Measurements from ENCODE around the gene MACROD2.
"Not testable (repeated sequence)": the region's sequence is repeated elsewhere in the genome, so short reads cannot be mapped to it uniquely, and the experiment has no call there.

MACROD2 gene

DNA sequence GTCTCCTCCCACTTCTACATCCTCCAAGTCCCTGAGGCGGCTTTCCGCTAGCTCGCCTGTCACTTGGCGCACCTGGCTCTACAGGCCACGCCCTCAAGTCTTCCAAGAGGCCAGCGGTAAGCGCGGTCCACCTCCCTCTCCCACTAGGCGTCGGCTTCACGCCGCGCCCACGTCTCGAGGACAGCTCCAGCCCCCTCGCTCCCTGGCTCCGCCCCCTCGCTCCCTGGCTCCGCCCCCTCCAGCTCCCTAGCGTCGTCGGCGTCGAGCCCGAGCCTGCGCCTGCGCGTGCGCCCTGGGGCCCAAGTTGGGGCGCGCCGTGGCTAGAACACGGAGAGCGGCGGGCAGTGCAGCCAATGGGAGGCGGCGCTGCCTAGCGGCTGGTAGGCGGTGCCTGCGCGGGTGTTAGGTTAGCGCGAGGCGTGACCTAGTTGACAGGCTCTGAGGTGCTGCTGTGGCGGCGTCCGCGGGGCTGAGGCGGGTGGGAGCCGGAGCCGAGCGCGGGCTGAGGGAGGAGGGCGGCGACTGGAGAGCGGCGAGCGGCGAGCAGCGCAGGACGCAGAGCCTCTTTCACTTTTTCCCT is at the start of gene MACROD2:
TSS of gene MACROD2 (plus strand) at position 431 of the 580 bp plus-strand sequence.
- peak; percentile 53 for DNase-seq (ENCODE audit: low read depth)

DNA sequence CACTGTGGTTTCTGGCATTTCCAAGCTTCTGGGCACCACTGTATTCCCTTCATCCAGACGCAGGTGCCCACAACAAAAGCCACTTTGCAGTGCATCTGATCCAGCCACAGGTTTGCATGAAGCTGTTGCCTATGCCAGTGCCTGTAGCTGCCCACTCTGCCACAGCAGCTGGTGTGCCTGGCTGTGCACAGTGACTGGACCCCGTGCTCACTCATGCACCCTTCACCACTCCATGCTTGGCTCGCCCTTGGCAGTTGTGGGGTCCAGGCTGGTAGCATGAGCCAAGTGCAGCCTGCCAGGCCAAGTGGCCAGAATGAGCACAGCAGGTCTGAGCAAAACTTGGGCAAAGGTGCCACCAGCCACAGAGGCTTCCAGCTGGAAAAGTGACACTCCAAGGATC is 47.6 kb upstream of the MACROD2 start:
- no peak for DNase-seq (ENCODE audit: low read depth)

DNA sequence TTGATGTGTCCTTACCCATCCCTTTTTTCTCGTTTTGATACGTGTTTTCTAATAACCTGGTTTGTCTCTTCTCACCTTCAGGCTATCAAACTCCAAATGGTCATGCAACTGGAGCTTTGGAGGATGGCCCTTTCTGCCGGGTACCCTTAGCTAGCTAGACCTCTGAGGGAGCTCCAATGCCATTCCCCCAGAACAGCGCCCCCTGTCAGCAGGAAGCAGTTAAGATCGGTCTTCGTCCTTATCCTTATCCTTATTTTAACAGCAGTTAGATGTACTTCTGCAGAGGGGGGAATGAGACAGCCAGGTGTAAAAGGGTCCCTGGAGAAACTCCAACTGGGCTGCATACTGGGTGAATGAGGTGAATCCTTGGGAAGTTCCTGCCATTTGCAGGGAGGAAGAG is 42.1 kb upstream of the MACROD2 start:
- DNase-seq (ENCODE audit: low read depth), result no peak

DNA sequence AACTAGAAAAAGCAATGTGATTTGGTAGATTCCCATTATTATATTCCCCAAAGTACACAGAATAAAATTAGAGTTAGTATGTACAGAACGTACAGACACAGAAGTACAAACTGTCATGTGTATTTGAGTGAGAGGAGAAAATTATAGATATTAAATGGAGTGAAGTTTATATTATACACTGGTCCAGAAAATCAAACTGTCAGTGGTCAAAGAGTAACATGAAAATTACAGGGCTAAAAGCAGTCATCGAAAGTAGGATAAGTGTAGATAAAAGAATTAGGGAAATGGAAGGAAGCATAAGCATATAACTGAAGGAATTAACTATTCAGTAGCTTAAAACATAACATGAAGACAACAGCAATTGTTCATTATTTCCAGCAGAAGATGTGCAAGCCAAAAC is 35.2 kb upstream of the MACROD2 start:
- DNase-seq (ENCODE audit: low read depth), result no peak

DNA sequence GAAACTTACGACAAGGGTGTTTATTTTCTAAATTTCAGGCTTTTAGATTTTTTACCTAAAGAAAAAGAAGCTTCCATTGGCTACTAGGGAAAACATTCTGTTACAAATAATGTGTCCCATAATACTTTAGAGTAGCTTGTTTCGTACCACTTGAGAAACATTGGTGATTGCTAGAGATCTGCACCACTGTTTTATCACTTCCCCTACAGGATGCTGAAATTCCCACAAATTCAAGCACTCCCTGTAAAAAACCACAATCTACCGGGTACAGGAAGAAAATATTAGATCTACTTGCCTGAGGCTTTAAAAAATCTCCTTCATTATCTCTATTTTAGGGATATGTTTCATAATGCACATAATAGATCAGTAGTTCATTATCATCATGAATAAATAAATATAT is 34.8 kb upstream of the MACROD2 start:
- no peak for DNase-seq (ENCODE audit: low read depth)

DNA sequence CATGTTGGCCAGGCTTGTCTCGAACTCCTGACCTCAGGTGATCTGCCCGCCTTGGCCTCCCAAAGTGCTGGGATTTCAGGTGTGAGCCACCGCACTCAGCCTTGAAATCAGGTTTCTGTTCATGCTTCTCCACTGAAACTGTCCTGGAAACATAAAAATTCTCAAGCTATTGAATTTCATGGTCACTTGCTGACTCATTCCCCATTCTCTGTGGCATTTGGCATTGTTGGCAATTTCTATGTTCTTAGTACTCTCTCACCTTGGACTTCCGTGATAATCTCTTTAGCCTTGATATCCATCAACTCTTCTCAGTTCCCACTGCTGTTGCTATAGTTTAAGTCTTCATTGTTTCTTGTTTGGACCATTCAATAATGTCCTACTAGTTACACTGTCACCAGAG is 11.1 kb upstream of the MACROD2 start:
- no peak for DNase-seq (ENCODE audit: low read depth)

DNA sequence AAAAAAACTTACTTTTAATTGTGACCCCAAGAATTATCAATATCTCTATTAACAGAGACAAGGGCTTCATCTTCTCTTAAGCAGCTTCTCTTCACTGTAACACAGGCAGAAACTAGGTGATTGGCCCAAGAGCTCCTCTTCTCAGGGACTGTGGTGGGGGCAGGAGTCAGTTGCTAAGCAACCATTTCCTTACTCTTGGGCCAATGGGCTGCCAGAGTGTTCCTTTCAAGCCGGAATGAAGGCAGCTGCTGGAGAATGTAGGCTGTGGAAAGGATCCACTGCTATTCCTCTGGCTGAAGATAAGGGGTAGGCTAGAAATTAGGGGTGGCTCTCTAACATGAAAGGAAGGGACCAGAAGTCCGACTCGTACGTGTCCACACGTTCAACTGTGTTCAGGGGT is 4.9 kb upstream of the MACROD2 start, which contains the start of gene SEL1L2:
TSS of gene SEL1L2 (minus strand) at position 150 of the 400 bp plus-strand sequence. CDS start at position 70, 80 bp downstream.
- no peak for DNase-seq (ENCODE audit: low read depth)

DNA sequence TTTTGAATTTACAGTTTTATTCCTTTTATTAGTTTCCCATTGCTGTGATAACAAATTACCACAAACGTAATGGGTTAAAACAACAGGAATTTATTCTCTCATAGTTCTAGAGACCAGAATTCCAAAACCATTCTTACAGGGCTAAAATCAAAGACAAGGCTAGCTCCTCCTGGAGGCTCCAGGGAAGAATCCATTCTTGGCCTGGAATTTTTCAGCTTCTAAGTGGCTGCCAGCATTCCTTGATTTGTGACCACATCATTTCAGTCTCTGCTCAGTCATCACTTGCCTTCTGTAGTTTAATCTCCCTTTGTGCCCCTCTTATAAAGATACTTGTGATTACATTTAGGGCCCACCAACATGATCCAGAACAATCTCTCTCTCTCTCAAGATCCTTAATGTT is 4.0 kb upstream of the MACROD2 start:
- no peak for DNase-seq (ENCODE audit: low read depth)

DNA sequence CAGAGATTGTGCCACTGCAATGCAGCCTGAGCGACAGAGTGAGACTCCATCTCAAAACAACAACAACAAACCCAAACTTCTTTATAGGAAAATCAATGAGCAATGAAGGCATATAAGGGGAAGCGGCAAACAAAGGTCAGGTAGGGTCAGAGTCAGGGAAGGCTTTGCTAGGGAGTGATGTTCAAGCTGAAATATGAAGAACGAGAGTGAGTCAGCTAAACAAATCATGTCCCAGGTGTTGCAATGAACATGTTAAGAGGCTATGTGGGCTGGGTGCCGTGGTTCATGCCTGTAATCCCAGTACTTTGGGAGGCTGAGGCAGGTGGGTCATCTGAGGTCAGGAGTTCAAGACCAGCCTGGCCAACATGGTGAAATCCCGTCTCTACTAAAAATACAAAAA is 3.4 kb upstream of the MACROD2 start:
- DNase-seq (ENCODE audit: low read depth), result not testable (repeated sequence)

DNA sequence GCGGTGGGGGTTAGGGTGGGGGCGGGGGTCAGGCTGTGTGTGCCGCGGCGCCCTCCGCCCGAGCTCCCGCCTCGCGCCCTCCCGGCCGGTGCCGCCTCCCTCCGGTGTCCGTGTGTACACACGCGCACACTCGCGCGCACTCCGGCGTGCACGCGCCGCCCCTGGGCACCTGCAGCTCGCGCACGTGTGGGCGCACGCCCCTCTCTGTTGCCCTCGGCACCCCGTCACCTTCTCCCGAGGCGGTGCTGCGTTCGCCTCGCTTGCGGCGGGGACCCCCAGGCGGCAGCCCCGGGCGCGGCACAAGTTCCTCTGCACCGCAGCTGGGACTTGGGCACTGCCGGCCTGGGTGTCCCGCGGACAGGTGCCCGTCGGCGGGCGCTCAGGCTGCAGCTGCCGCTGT is 525 bp downstream of the MACROD2 start:
- DNase-seq (ENCODE audit: low read depth), result peak; percentile 2

DNA sequence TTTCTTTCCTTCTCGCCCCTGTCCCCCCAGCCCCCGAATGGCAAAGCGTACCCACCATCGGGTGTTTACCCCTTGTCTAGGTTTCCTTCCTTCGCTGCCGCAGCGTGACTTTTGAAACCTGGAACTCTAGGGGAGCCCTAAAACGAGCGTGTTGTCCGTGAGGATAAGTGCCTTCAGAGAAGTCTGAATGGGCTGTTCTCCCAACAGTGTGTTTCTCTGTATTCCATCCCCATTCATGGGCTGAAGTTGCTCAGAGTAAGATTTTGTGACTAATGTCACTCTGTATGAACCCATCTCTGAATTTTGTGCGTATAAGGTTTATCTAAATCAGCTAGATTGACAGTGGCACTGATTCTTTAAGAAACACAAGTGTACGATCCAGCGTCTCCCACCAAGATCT is 949 bp downstream of the MACROD2 start:
- DNase-seq (ENCODE audit: low read depth), result no peak

DNA sequence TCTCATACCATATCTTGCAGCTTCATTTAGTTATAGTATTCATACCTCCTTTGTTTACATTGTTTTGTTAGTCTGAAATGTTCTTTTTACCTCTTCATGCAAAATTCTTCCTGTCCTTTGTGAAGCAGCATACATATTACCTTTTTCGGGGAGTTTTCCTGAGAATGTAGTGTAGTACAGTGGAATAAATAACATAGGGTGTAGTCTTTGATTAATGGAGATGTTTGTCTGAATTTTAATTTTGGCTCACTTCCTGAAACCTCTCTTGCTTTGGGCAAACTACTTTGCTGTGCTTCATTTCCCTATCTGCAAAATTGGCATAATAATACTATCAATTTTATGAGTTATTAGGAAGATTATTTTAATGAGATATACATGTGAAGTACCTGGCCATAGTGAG is 5.6 kb downstream of the MACROD2 start:
- DNase-seq (ENCODE audit: low read depth), result no peak

DNA sequence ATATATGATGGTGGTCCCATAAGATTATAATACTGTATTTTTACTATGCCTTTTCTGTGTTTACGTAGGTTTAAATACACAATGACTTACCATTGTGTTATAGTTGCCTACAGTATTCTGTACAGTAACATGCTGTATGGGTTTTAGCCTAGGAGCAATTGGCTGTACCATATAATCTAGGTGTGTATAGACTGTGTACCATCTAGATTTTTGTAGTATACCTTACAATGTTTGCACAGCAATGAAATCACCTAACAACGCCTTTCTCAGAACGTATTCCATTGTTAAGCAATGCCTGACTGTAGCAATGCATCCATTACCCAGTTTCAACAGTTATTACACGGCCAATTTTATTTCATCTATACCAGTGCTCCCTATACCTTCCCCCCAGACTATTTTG is 10.7 kb downstream of the MACROD2 start:
- no peak for DNase-seq (ENCODE audit: low read depth)

DNA sequence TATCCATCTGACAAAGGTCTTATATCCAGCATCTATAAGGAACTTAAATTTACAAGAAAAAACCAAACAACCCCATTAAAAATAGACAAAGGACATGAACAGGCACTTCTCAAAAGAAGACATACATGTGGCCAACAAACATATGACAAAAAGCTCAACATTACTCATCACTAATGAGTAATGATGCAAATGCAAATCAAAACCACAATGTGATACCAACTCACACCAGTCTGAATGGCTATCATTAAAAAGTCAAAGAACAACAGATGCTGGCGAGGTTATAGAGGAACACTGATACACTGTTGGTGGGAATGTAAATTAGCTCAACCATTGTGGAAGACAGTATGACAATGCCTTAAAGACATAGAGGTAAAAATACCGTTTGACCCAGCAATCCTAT is 13.9 kb downstream of the MACROD2 start:
- DNase-seq (ENCODE audit: low read depth), result no peak

DNA sequence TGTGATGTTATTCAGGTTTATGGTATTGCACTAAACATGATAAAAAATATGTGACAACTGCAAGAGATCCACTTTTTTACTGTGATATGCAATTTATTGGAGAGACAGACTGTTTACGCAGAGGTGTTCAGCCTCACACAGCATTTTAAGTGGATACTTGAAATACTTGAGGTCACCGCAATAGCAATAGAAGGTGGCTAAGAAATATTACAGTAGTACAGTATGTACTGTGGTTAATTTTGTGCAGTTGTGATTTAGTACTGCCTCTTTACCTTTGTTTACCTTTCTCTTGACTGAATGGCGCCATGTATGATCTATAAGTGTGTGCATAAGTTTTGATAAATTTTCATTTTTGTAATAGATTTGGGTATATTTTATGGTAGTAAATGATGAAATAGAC is 17.4 kb downstream of the MACROD2 start:
- DNase-seq (ENCODE audit: low read depth), result no peak

DNA sequence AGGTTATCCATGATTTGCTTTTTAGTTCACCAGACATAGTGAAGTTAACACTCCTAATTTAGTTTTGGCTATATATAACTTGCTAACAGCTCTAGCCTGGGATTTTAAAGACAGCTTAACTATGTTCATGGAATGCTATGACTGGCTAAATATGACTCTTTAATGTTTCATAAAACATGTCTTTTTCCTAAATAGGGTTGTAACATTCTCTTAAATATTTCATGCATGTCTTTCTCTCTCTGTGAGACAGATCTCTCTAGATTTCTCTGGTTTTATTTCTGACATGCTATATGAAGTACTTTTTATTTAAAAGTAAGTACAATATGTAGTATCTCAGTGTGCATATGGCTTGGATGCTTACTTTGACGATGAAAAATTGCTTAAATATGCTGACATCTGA is 35.7 kb downstream of the MACROD2 start:
- DNase-seq (ENCODE audit: low read depth), result no peak

DNA sequence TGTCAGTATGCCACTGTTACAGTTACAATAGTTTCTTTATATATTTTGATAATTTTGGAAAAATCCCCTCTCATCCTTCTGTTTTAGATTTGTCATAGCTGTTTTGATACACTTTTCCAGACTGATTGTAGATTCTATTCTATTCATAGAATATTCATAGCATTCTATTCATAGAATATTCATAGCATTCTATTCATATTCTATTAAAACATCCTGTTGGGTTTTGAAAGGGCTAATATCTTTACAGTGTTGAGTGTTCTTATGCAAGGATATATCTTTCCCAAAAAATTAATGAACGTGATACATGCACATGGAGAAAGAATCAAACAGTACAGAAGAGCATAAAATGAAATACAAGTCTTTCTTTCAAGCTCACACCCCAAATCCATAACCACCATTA is 38.0 kb downstream of the MACROD2 start:
- DNase-seq (ENCODE audit: low read depth), result no peak

DNA sequence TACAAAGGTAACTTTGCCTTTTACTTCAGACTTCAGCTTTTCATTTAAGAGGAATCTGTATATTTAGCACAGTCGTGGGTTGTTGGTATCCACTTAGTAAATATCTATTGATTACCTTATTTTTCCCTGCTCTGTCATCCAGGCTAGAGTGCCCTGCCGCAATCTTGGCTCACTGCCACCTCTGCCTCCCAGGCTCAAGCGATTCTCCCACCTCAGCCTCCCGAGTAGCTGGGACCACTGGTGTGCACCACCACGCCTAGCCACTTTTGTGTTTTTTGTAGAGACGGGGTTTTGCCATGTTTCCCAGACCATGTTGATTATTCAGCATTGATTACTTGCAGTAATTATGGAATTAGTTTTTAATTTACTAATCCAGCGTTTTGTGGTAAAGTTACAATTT is 41.3 kb downstream of the MACROD2 start:
- DNase-seq (ENCODE audit: low read depth), result no peak

DNA sequence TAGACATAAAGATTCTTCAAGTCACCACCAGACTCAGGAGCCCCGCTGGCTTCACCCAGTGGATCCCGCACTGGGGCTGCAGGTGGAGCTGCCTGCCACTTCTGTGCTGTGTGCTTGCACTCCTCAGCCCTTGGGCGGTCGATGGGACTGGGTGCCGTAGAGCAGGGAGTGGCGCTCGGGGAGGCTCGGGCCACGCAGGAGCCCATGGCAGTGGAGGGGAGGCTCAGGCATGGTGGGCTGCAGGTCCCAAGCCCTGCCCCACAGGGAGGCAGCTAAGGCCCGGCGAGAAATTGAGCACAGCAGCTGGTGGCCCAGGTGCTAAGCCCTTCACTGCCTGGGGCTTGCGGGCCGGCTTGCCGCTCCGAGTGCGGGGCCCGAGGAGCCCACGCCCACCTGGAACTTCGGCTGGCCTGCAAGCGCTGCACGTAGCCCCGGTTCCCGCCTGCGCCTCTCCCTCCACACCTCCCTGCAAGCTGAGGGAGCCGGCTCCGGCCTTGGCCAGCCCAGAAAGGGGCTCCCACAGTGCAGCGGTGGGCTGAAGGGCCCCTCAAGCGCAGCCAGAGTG is 49.5 kb downstream of the MACROD2 start:
- DNase-seq (ENCODE audit: low read depth), result not testable (repeated sequence)

DNA sequence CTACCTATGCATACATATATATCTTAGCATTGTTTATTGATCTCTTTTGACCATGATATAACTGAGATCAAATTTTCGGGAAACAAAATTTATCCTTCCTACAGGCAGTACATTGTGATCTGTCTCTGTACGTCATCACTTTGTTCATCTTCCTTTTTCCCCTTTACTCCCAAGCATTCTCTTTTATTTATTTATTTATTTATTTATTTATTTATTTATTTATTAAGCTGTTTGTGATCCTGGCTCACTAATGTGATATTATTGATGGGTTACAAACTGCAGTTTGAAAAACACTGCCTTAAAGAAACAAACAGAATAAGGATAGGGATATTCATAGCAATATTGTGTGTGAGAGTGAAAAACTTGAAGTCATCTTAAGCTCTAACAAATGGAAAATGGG is 51.2 kb downstream of the MACROD2 start:
- no peak for DNase-seq (ENCODE audit: low read depth)

DNA sequence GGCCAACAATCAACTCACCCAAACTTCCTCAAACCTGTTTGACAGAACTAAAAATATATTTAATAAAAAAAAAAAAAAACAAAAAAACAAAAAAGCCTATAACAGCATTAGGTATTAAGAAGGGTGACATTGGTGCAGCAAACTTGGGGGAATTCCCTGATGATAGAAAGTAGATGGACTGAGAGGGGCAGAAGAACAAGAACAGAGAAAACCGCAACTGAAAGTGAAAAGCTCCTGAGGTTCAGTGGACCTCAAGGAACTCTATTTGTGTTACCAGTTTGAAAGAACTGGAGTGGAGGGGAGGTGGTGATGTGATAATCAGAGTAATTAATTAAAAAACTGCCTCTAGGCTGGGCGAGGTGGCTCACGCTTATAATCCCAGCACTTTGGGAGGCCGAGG is 53.8 kb downstream of the MACROD2 start:
- DNase-seq (ENCODE audit: low read depth), result no peak

DNA sequence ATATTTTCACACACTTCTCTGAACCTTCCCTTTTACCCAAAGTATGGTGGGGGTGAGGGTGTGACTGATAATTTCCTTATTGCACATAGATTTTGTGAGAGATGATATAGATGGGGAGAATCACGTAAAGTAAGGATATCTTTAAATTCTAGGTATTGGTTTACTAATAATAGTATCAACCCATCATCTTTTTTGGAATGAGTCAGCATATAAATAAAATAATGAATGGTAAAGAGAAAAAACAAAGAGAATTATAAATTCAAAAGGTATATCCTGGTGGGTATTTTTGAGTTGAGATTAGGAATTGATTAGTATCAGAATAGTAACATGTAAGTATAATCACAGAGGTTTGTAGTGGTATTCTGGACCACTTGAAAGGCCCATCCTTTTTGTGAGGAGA is 56.1 kb downstream of the MACROD2 start:
- no peak for DNase-seq (ENCODE audit: low read depth)

DNA sequence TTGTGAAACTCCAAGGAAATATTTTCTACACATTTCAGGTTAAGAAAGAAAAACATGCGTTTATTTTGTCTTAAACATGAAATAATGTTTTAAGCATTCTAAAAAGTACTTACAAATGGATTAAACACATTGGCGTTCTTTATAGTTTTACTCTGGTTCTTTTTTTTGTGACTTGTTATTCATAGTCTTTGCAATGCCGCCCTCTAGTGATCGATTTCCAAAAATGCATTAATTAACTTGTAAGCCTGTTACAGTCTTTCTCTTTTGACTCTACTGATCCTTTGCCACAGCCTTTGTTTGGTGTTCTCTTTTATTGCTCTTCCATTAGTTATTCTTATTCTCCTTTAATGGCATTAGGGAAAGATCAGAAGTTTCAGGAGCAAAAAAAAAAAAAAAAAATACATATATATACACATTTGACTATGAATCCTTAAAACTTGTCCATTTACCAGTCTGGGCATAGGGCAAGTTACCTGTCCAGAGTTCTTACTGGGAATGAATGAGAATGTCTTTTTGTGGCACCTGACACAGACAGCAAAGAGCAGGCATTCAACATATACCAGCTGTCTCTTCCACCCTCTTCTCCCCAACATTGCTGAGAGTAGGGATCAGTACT is 59.9 kb downstream of the MACROD2 start:
- no peak for DNase-seq (ENCODE audit: low read depth)

DNA sequence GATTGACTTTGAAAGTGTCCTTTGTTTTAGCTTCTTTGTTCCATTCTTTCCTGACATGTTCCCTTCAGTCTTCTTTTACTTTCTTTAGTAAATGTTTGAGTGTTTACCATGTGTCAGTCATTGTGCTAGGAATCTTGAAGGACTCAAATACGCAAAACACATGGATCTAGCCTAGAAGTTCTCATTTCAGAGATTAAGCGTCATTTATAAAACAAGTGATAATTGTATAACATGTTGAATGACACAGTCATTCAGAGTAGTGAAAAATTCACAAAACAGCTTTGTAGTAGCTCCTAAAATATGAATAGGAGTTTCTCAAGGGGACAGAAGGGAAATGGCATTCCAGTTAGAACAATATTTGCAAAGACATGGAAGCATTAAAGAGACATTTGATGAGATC is 66.9 kb downstream of the MACROD2 start:
- DNase-seq (ENCODE audit: low read depth), result no peak
